Thoracic aorta (tissue), 2 donors: ENCODE measurements around the gene FXYD2. TPM values are rescaled to one million over a fixed set of nuclear protein-coding genes. Genes with fewer than 3 reads are reported as not detected.

Experiments
- ATAC-seq: fragments of 150-250 bp; one replicate; pipeline ENCODE4 v1.8.0; 2017; ENCODE audit warnings: low read depth; ENCODE audit not compliant: insufficient number of reproducible peaks, low FRiP score
- DNase-seq: peaks from one replicate; pipeline ENCODE4 v3.0.0-alpha.2; 2020; ENCODE audit warnings: low spot score
- H3K27ac ChIP-seq, 2 donors: fragments of 200-600 bp; sonication (generic); 1 replicate in 1 of 2; 2 replicates in 1 of 2; pipeline ENCODE4 v1.5.1; 2016; ENCODE audit warnings: mild to moderate bottlenecking in 2 of 2, moderate library complexity in 2 of 2
- H3K27me3 ChIP-seq: fragments of 200-600 bp; sonication (generic); replicated peaks from 2 replicates; pipeline ENCODE4 v1.6.0; 2016; ENCODE audit warnings: mild to moderate bottlenecking; ENCODE audit not compliant: insufficient read depth
- H3K36me3 ChIP-seq: fragments of 200-600 bp; sonication (generic); one replicate; pipeline ENCODE4 v1.5.1; 2016
- H3K4me1 ChIP-seq, 2 donors: fragments of 200-600 bp; sonication (generic); 1 replicate in 1 of 2; 2 replicates in 1 of 2; pipeline versions ENCODE4 v1.5.1 to v1.6.0; 2016; ENCODE audit warnings: low read depth in 2 of 2, mild to moderate bottlenecking in 1 of 2; ENCODE audit not compliant: control insufficient read depth in 1 of 2
- H3K4me3 ChIP-seq: fragments of 200-600 bp; sonication (generic); 2 replicates; pipeline ENCODE4 v1.5.1; 2016; ENCODE audit warnings: mild to moderate bottlenecking
- H3K9me3 ChIP-seq: fragments of 200-600 bp; sonication (generic); 2 replicates; pipeline ENCODE4 v1.5.1; 2016
- total RNA-seq, 2 donors: library from RNA; depleted of rRNA; stranded (reverse); fragments of >200 nt; gene quantifications; one replicate each; pipeline versions ENCODE4 v1.1.0 to v1.2.3, GENCODE V29; 2016
- TF ChIP-seq, protein P1 (sequence below): fragments of 200-600 bp; sonication (generic); IDR thresholded peaks from one replicate; pipeline ENCODE4 v1.5.1; 2019; ENCODE audit warnings: antibody characterized with exemption

Gene FXYD2
- total RNA-seq, 2 donors from 2014 or later = not detected

DNA sequence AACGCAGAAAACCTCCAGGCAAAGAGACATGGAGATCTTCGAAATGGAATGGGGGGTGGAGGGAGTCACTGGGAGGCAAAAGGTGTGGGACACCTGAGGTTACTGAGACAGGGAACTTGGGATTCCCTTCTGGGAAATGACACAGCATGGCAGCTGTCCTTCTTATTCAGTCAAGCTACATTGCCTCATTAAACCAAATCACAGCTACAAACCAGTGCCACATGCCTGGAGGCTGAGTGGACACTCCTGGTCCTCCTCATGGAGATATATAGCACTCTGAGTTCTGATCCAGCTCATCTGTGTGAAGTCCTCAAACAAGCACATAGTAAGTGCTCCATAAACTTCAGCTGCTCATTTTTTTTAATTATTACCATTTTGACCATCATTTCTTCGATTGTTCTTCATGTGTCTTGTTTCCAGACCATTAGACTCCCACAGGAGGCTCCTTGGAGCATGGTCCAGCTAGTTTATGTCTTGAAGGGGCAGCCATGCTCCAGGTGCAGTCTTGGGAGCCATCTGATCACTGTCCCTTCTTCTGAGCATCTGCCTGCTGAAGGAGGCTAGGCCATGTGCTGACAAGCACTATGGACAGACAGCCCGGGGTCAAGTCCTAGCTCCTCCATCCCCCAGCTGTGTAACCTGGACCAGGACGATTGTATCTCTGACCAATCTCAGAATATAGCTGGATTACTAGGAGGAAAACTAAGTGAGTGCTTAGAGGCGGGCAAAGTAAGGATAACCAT lies 9.7 kb upstream of the FXYD2 start:
- no peaks in the 10 kb centered on the region for H3K36me3 ChIP-seq
- no peaks in the 10 kb centered on the region for H3K4me1 ChIP-seq
- no peak overlapping the region for H3K27ac ChIP-seq
- no peaks in the 10 kb centered on the region for H3K9me3 ChIP-seq
- TF ChIP-seq, protein P1, sequence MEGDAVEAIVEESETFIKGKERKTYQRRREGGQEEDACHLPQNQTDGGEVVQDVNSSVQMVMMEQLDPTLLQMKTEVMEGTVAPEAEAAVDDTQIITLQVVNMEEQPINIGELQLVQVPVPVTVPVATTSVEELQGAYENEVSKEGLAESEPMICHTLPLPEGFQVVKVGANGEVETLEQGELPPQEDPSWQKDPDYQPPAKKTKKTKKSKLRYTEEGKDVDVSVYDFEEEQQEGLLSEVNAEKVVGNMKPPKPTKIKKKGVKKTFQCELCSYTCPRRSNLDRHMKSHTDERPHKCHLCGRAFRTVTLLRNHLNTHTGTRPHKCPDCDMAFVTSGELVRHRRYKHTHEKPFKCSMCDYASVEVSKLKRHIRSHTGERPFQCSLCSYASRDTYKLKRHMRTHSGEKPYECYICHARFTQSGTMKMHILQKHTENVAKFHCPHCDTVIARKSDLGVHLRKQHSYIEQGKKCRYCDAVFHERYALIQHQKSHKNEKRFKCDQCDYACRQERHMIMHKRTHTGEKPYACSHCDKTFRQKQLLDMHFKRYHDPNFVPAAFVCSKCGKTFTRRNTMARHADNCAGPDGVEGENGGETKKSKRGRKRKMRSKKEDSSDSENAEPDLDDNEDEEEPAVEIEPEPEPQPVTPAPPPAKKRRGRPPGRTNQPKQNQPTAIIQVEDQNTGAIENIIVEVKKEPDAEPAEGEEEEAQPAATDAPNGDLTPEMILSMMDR = no peak
- ATAC-seq (no peak), DNase-seq (no peak)
- no peak overlapping the region for H3K4me3 ChIP-seq
- no peaks in the 10 kb centered on the region for H3K27me3 ChIP-seq

DNA sequence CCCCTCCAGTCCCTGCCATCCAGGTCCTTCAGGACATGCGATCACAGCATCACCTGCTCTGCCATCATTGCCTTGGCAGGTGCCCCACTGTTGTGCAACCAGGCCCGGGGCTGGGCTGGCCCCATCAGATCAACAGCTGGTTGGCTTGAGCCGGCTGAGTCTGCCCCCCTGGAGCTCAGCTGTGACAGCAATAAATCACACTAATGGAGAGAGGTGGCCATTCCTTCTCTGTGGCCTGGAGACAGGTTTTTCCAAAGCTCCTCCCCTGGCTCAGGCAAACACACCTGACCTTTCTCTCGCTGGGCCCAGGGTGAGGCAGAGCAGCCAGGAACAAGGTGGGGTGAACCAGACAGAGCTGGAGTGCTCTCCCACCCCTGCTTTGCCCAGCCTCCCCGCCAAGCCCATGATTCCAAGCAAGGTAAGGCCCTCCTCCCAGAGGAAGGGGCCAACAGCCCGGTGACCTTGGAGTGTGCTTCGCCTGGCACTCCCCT lies 8.9 kb upstream of the FXYD2 start:
- no peaks in the 10 kb centered on the region for H3K9me3 ChIP-seq
- no peaks in the 10 kb centered on the region for H3K36me3 ChIP-seq
- H3K4me1 ChIP-seq = no peaks in the 10 kb centered on the region
- DNase-seq (no peak), ATAC-seq (no peak)
- TF ChIP-seq, protein P1 = no peak
- H3K27me3 ChIP-seq = no peaks in the 10 kb centered on the region
- no peak overlapping the region for H3K4me3 ChIP-seq
- no peak overlapping the region for H3K27ac ChIP-seq

DNA sequence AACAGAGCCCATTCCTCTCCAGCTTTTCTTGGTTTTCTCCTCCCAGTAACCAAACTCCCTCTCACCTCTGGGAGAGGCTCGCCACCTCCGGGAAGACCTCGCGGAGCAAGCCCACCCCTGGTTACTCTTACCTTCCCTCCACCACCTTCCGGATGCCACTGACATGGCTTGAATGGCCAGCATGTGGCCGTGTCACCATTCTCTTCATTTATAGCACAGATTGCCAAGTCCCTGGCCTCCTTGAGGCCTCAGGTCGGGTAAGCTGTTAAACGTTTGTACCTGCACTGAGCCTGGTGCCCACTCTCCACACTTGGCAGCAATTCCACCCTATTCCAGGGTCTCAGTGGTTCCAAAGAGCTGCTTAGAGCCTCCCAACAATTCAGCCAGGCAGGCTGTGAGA lies 8.0 kb upstream of the FXYD2 start:
- no peak for ATAC-seq
- no peaks in the 10 kb centered on the region for H3K4me1 ChIP-seq
- no peaks in the 10 kb centered on the region for H3K27me3 ChIP-seq
- TF ChIP-seq, protein P1 = no peak
- no peak overlapping the region for H3K27ac ChIP-seq
- no peaks in the 10 kb centered on the region for H3K36me3 ChIP-seq
- no peak for DNase-seq
- H3K4me3 ChIP-seq = no peak overlapping the region
- H3K9me3 ChIP-seq = no peaks in the 10 kb centered on the region

DNA sequence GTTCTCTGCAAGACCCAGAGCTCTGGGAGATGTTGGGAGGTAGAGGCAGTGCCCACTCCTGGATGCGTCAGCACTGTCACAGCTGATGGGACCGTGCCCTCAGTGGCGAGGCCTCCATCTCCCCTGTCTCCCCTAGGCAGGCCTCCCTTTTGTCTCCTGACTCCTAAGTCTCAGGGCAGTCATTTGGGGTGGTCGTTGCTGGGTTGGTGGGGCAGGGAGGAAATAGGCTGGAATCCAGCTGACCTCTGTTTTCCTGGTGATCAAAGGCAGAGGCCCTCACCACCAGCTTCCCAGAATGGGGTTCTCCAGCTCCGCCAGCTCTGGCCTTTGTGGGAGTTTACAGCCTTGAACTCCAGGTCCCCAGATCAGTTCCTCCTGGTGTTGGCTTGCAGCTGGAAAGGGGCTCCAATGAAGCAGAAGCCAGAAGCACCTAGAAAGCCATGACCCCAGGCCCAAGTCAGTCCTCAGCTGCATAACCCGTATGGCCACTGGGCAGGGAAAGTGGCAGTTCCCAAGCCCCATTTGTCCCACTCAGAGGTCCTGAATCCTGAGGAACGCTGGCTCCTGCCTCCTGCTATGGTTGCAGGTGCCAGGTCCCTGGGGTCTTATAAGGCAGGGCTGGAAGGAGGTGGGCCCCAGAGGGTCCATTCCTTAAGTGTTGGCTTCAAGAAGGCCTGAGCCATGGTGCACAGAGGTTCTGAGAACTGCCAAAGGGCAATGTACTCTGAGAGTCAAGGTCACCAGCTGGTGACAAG lies 7.3 kb upstream of the FXYD2 start:
- H3K9me3 ChIP-seq = no peaks in the 10 kb centered on the region
- no peak overlapping the region for H3K4me3 ChIP-seq
- no peak overlapping the region for H3K27ac ChIP-seq
- H3K27me3 ChIP-seq = no peaks in the 10 kb centered on the region
- TF ChIP-seq, protein P1 = no peak
- DNase-seq = no peak
- H3K36me3 ChIP-seq = no peaks in the 10 kb centered on the region
- no peak for ATAC-seq
- no peaks in the 10 kb centered on the region for H3K4me1 ChIP-seq

DNA sequence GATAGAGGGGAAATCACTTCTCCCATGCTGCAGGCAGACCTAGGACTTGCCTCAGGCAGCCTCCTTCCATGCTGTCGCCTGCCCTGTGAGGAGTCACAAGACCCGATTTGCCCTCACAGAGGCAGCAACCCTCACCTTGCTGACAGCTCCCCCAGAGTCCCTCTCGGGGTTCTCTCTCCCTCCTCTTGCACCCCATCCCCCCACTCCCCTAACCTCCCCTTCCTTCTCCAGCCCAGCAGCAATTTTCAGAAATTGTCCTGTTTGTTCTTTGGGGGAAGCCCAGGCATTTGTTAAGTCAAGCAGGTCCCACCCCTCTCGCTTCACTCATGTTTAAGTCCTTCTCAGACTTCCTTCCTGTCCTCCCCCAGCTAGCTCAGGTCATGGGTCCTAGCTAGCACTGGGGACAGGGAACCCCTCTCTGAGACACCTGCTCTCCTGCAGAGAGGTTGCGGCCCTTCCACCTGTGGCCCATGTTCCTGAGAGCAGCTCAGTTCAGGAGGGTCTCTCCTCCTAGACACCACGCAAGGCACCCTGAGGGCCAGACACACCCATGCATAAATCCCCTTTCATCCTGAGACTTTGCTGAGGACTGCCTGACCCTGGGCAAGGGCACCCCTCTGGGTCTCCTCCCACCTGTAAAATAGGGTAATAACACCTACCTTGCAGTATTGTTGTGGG lies 6.3 kb upstream of the FXYD2 start:
- Histone ChIP-seq H3K27me3 (no peaks in the 10 kb centered on the region), H3K9me3 (no peaks in the 10 kb centered on the region), H3K4me1 (no peaks in the 10 kb centered on the region), H3K36me3 (no peaks in the 10 kb centered on the region), H3K27ac (no peak overlapping the region), H3K4me3 (no peak overlapping the region)
- ATAC-seq = no peak
- TF ChIP-seq, protein P1 = no peak
- DNase-seq = no peak
